Measurements from ENCODE around the gene MPP2. TPM values are rescaled to one million over a fixed set of nuclear protein-coding genes. Genes with fewer than 3 reads are reported as not detected.

The MPP2 gene
- polyA plus RNA-seq, 1 of the 3 experiments (the other 2 are of a cell fraction): 8.3 TPM

GRCh38 chr17:43942051-43942685 is 34.8 kb upstream of the MPP2 start, which contains the start of gene PPY (continued):
- TF ChIP-seq, protein P1, sequence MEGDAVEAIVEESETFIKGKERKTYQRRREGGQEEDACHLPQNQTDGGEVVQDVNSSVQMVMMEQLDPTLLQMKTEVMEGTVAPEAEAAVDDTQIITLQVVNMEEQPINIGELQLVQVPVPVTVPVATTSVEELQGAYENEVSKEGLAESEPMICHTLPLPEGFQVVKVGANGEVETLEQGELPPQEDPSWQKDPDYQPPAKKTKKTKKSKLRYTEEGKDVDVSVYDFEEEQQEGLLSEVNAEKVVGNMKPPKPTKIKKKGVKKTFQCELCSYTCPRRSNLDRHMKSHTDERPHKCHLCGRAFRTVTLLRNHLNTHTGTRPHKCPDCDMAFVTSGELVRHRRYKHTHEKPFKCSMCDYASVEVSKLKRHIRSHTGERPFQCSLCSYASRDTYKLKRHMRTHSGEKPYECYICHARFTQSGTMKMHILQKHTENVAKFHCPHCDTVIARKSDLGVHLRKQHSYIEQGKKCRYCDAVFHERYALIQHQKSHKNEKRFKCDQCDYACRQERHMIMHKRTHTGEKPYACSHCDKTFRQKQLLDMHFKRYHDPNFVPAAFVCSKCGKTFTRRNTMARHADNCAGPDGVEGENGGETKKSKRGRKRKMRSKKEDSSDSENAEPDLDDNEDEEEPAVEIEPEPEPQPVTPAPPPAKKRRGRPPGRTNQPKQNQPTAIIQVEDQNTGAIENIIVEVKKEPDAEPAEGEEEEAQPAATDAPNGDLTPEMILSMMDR (IDR thresholded peaks at IDR 0.05): no peak
- no peak for TF ChIP-seq IRF3 (IDR thresholded peaks at IDR 0.05; ENCODE audit: low read depth, low read length)

DNA sequence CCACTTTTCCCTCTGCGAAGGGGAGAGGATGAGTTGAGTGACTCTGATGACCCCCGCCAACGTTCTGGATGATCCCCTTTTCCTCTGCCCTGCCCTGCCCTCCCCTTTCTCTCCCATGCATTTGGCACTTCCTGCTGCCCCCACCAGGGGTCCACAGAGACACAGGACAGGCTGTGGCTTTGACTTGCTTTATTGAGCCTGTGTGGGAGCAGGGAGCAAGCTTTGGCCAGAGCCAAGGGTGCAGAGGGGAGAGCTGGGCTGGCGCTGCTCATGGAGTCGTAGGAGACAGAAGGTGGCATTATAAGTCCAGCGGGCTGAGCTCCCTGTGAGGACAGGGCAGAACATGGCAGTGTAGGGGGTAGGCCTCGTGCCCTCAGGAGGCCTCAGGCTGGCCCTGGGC is 33.3 kb upstream of the MPP2 start:
- Histone ChIP-seq H3K4me1 (ENCODE audit: control insufficient read depth in 1 of 2, insufficient read depth in 2 of 2, low read depth in 1 of 2, low read length in 1 of 2) (peaks cover 0 to 7% of the 10 kb centered on the region in 2 experiments; a peak in 1 of 4 replicates), H3K79me2 (ENCODE audit: insufficient read depth) (no peaks in the 10 kb centered on the region), H3K4me3 (ENCODE audit: low read depth in 2 of 2, low read length in 1 of 2) (no peak overlapping the region), H3K9me3 (no peaks in the 10 kb centered on the region), H3K27me3 (ENCODE audit: insufficient read depth) (no peaks in the 10 kb centered on the region), H3K36me3 (replicated peaks in 1 of 2; ENCODE audit: control insufficient read depth in 1 of 2, insufficient read depth in 2 of 2, low read length in 1 of 2) (no peaks in the 10 kb centered on the region), H3K4me2 (no peak overlapping the region), H3K9me2 (no peaks in the 10 kb centered on the region), H4K20me1 (ENCODE audit: insufficient read depth) (no peaks in the 10 kb centered on the region), H3K9ac (no peak overlapping the region), H2AFZ (ENCODE audit: low read depth) (no peak overlapping the region), H3F3A (replicated peaks; ENCODE audit: insufficient read depth) (no peaks in the 10 kb centered on the region), H3K27ac (ENCODE audit: low read depth in 2 of 2, low read length in 1 of 2) (no peak overlapping the region)
- peak; percentile 81 for DNase-seq
- ChIA-PET CTCF (interaction anchor here (0.6 to 18.2 kb wide), 13 partner anchors 18 to 175 kb away, joined by 3 to 638 read pairs (median 4); partner anchors contain the start of genes MPP2, NAGS and TMEM101), POLR2A (no interaction called here)
- WGBS (ENCODE audit: low lambda C conversion rate): 64% methylated on average over 6 of the region's 7 CpGs
- TF ChIP-seq SIN3A (IDR thresholded peaks at IDR 0.05; ENCODE audit: borderline replicate concordance, low read depth, low read length) (no peak), RAD21 (IDR thresholded peaks at IDR 0.05; ENCODE audit: low read length) (peak; percentile 75), MAX (IDR thresholded peaks at IDR 0.05; ENCODE audit: low read depth) (no peak), SMC3 (IDR thresholded peaks at IDR 0.05; ENCODE audit: low read depth, low read length) (peak; percentile 67), CHD2 (IDR thresholded peaks at IDR 0.05; ENCODE audit: low read length, partially characterized antibody) (peak; percentile 20)
- TF ChIP-seq, protein P1 (IDR thresholded peaks at IDR 0.05): peak; percentile 58

Data from SK-N-SH (cell line).